SK-N-SH (cell line): ENCODE measurements around the gene PPP1R36. TPM values are rescaled to one million over a fixed set of nuclear protein-coding genes. Genes with fewer than 3 reads are reported as not detected.

ENCODE experiments used
- CTCF ChIA-PET: fragments of 300-600, 350-600 bp; formaldehyde crosslinking; extraction: SDS; loops from one replicate; lab custom pipeline; 2021; lab: Yijun Ruan, JAX
- POLR2A ChIA-PET: fragments of 350-600 bp; sonication (Branson Sonifier 250); formaldehyde crosslinking; extraction: SDS; loops from one replicate; lab custom pipeline; 2020; ENCODE audit warnings: antibody characterized with exemption, inconsistent platforms; lab: Yijun Ruan, JAX
- DNase-seq: peaks from one replicate; pipeline ENCODE4 v3.0.0; 2012
- H2AFZ ChIP-seq: fragments of 200-600 bp; sonication (generic); 2 replicates; pipeline ENCODE4 v1.8.1; 2016; ENCODE audit warnings: antibody characterized with exemption, mild to moderate bottlenecking, low read depth
- H3F3A ChIP-seq: fragments of 200-600 bp; sonication (generic); replicated peaks from 2 replicates; pipeline ENCODE3; 2016; ENCODE audit warnings: antibody characterized with exemption, mild to moderate bottlenecking; ENCODE audit not compliant: insufficient read depth
- H3K27ac ChIP-seq, 2 experiments: fragments of 200-500 bp in 1 of 2; fragments of 200-600 bp in 1 of 2; sonication (Bioruptor generic) in 1 of 2; sonication (generic), shearing (Covaris generic) in 1 of 2; 2 replicates each; pipeline versions ENCODE4 v1.5.1 to v1.6.1; 2014 to 2016; ENCODE audit warnings: low read depth in 2 of 2, inconsistent platforms in 1 of 2, low read length in 1 of 2, mild to moderate bottlenecking in 1 of 2, mixed read lengths in 1 of 2
- H3K27me3 ChIP-seq: fragments of 200-600 bp; sonication (generic), shearing (Covaris generic); 2 replicates; pipeline ENCODE4 v1.6.1; 2016; ENCODE audit warnings: mixed run types; ENCODE audit not compliant: insufficient read depth
- H3K36me3 ChIP-seq, 2 experiments: fragments of 200-500 bp in 1 of 2; fragments of 200-600 bp in 1 of 2; sonication (Bioruptor generic) in 1 of 2; sonication (generic) in 1 of 2; replicated peaks in 1 of 2; 2 replicates each; pipeline versions ENCODE3 to v1.5.1; 2014 to 2016; ENCODE audit warnings: low read length in 1 of 2, mild to moderate bottlenecking in 1 of 2; ENCODE audit not compliant: insufficient read depth in 2 of 2, control insufficient read depth in 1 of 2
- H3K4me1 ChIP-seq, 2 experiments: fragments of 200-500 bp in 1 of 2; fragments of 200-600 bp in 1 of 2; sonication (Bioruptor generic) in 1 of 2; sonication (generic), shearing (Covaris generic) in 1 of 2; 2 replicates each; pipeline versions ENCODE4 v1.5.1 to v1.6.1; 2014 to 2016; ENCODE audit warnings: low read depth in 1 of 2, low read length in 1 of 2, mixed run types in 1 of 2; ENCODE audit not compliant: insufficient read depth in 2 of 2, control insufficient read depth in 1 of 2
- H3K4me2 ChIP-seq: fragments of 200-600 bp; sonication (generic), shearing (Covaris generic); 2 replicates; pipeline ENCODE4 v1.6.1; 2017; ENCODE audit warnings: mixed run types
- H3K4me3 ChIP-seq, 2 experiments: fragments of 200-500 bp in 1 of 2; fragments of 200-600 bp in 1 of 2; sonication (Bioruptor generic) in 1 of 2; sonication (generic), shearing (Covaris generic) in 1 of 2; 2 replicates each; pipeline versions ENCODE4 v1.5.1 to v1.8.1; 2014 to 2016; ENCODE audit warnings: low read depth in 2 of 2, inconsistent platforms in 1 of 2, low read length in 1 of 2, mild to moderate bottlenecking in 1 of 2, mixed read lengths in 1 of 2, moderate library complexity in 1 of 2
- H3K79me2 ChIP-seq: fragments of 200-600 bp; sonication (generic); 2 replicates; pipeline ENCODE4 v1.8.1; 2017; ENCODE audit warnings: mild to moderate bottlenecking; ENCODE audit not compliant: insufficient read depth
- H3K9ac ChIP-seq: fragments of 200-600 bp; sonication (generic); 2 replicates; pipeline ENCODE4 v1.6.1; 2017; ENCODE audit warnings: mixed run types
- H3K9me2 ChIP-seq: fragments of 200-600 bp; sonication (generic); 2 replicates; pipeline ENCODE4 v1.6.1; 2017; ENCODE audit warnings: mixed run types
- H3K9me3 ChIP-seq: fragments of 200-600 bp; sonication (generic); 2 replicates; pipeline ENCODE4 v1.6.1; 2017; ENCODE audit warnings: mixed run types, mild to moderate bottlenecking, moderate library complexity
- H4K20me1 ChIP-seq: fragments of 200-600 bp; sonication (generic); 2 replicates; pipeline ENCODE4 v1.6.1; 2017; ENCODE audit warnings: mild to moderate bottlenecking, mixed run types; ENCODE audit not compliant: insufficient read depth
- FOSL2 ChIP-seq: IDR thresholded peaks from 2 replicates; pipeline ENCODE4 v1.4.0; 2012; ENCODE audit warnings: low read depth, mild to moderate bottlenecking, moderate library complexity, borderline replicate concordance
- FOXJ3 ChIP-seq: sonication (generic); formaldehyde crosslinking; IDR thresholded peaks from 2 replicates; pipeline ENCODE4 v1.5.1; 2020; ENCODE audit warnings: mild to moderate bottlenecking, missing genetic modification reagents
- FOXM1 ChIP-seq: IDR thresholded peaks from 2 replicates; pipeline ENCODE4 v1.4.0; 2012; ENCODE audit warnings: low read depth, mild to moderate bottlenecking
- GATA2 ChIP-seq: sonication (generic); formaldehyde crosslinking; IDR thresholded peaks from 2 replicates; pipeline ENCODE4 v1.5.0; 2020; ENCODE audit warnings: mild to moderate bottlenecking, missing genetic modification reagents
- IRF3 ChIP-seq: fragments of 150-350 bp; IDR thresholded peaks from 2 replicates; pipeline ENCODE4 v1.6.1; 2016; ENCODE audit warnings: mild to moderate bottlenecking, low read depth, low read length
- NRF1 ChIP-seq: IDR thresholded peaks from 2 replicates; pipeline ENCODE4 v1.6.1; 2012; ENCODE audit warnings: low read depth, mild to moderate bottlenecking, low read length
- RXRA ChIP-seq: IDR thresholded peaks from 2 replicates; pipeline ENCODE4 v1.4.0; 2012; ENCODE audit warnings: low read depth, mild to moderate bottlenecking, borderline replicate concordance
- WGBS: methylation state at CpG from one replicate; pipeline ENCODE4 v1.1.6; 2017; ENCODE audit warnings: low lambda C conversion rate; 5-methylcytosine and 5-hydroxymethylcytosine counted together
- polyA plus RNA-seq, 3 experiments: library from polyadenylated mRNA; depleted of rRNA; stranded (reverse); fragments of >200 nt; gene quantifications; 2 replicates each; pipeline ENCODE4 v1.2.3, GENCODE V29; 2012
- TF ChIP-seq, protein P1 (sequence below): IDR thresholded peaks from 2 replicates; pipeline ENCODE4 v1.6.1; 2012; ENCODE audit warnings: mild to moderate bottlenecking, low read depth, low read length, moderate library complexity
- TF ChIP-seq, protein P2 (sequence below): IDR thresholded peaks from 2 replicates; pipeline ENCODE4; 2012

The PPP1R36 gene
- polyA plus RNA-seq, 1 of the 3 experiments (the other 2 are of a cell fraction): 0.08 TPM

DNA sequence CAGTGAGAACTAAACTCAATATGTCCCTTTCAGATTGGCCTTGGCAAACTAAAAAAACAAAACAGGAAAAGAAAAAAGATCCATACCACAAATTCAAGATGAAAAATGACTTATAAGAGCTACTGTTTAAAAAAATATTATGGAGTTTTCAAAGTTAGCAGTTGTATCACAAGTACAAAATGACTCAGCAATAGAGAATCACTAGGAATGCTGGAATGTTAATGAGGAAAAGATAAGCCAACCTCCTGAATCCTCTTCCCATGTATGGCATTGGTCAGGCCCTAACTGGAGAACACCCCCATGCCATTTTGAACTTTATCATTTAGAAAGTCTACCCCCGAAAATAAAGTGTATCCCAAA is 62.2 kb downstream of the PPP1R36 start (continued):
- TF ChIP-seq RXRA: no peak
- no peak for TF ChIP-seq FOXJ3
- no peak for TF ChIP-seq IRF3

DNA sequence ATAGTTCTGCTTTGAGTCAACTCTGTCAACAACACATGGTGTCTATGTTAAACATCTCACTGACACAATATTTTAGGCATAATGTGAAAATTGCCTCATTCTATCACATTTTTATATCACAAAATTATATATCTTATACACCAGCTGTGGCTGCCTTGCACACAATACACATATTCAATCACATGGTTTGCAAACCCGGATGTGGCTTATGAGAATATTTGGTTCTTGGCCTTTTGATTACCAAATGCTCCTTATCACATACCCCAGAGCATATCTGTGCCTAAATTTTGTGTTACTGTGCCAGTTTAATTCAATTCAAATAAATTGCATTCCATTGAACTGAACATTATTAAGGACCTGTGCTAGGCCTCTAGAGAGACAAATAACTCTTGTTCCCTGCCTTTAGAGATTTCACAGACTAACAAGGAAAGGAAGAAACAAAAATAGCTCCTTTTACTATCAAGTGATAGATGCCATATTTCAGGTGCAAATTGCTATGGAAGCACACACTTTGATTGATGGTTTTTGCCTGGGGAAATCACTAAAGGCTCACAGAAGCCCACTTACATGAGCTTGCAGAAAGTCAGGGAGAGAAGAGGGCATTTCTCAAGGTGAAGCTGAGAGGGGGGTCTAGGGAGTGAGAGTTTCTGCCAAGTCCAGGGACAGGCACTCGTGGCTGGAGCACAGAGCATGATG is 63.4 kb downstream of the PPP1R36 start:
- DNase-seq: no peak
- H3F3A ChIP-seq: peaks cover 7% of the 10 kb centered on the region
- H3K9me3 ChIP-seq: no peaks in the 10 kb centered on the region
- H3K4me1 ChIP-seq: peaks cover 6 to 9% of the 10 kb centered on the region in 2 experiments; a peak in 3 of 4 replicates
- H3K79me2 ChIP-seq: no peaks in the 10 kb centered on the region
- H3K36me3 ChIP-seq: no peaks in the 10 kb centered on the region
- no peak overlapping the region for H2AFZ ChIP-seq
- H3K4me3 ChIP-seq: no peak overlapping the region
- no peaks in the 10 kb centered on the region for H3K9me2 ChIP-seq
- POLR2A ChIA-PET: no interaction called here
- TF ChIP-seq FOSL2 (no peak), FOXM1 (no peak), RXRA (no peak), NRF1 (no peak), GATA2 (CRISPR knock-in tag) (no peak)
- TF ChIP-seq, protein P1, sequence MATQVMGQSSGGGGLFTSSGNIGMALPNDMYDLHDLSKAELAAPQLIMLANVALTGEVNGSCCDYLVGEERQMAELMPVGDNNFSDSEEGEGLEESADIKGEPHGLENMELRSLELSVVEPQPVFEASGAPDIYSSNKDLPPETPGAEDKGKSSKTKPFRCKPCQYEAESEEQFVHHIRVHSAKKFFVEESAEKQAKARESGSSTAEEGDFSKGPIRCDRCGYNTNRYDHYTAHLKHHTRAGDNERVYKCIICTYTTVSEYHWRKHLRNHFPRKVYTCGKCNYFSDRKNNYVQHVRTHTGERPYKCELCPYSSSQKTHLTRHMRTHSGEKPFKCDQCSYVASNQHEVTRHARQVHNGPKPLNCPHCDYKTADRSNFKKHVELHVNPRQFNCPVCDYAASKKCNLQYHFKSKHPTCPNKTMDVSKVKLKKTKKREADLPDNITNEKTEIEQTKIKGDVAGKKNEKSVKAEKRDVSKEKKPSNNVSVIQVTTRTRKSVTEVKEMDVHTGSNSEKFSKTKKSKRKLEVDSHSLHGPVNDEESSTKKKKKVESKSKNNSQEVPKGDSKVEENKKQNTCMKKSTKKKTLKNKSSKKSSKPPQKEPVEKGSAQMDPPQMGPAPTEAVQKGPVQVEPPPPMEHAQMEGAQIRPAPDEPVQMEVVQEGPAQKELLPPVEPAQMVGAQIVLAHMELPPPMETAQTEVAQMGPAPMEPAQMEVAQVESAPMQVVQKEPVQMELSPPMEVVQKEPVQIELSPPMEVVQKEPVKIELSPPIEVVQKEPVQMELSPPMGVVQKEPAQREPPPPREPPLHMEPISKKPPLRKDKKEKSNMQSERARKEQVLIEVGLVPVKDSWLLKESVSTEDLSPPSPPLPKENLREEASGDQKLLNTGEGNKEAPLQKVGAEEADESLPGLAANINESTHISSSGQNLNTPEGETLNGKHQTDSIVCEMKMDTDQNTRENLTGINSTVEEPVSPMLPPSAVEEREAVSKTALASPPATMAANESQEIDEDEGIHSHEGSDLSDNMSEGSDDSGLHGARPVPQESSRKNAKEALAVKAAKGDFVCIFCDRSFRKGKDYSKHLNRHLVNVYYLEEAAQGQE: no peak
- TF ChIP-seq, protein P2, sequence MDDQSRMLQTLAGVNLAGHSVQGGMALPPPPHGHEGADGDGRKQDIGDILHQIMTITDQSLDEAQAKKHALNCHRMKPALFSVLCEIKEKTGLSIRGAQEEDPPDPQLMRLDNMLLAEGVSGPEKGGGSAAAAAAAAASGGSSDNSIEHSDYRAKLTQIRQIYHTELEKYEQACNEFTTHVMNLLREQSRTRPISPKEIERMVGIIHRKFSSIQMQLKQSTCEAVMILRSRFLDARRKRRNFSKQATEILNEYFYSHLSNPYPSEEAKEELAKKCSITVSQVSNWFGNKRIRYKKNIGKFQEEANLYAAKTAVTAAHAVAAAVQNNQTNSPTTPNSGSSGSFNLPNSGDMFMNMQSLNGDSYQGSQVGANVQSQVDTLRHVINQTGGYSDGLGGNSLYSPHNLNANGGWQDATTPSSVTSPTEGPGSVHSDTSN: no peak
- 84% methylated on average over 2 of the region's 2 CpGs for WGBS
- no peak overlapping the region for H3K4me2 ChIP-seq
- H3K27me3 ChIP-seq: no peaks in the 10 kb centered on the region
- CTCF ChIA-PET: interaction anchor here (0.7 to 2.5 kb wide), 3 partner anchors 13 to 24 kb away, joined by 3 to 17 read pairs (median 4); no protein-coding TSS in a partner anchor
- H3K9ac ChIP-seq: no peak overlapping the region
- H3K27ac ChIP-seq: no peak overlapping the region; a peak in 1 of 4 replicates
- no peaks in the 10 kb centered on the region for H4K20me1 ChIP-seq
